Neural progenitor cell (in vitro differentiated cells): ENCODE data around the gene SPATC1L. TPM values are rescaled to one million over a fixed set of nuclear protein-coding genes. Genes with fewer than 3 reads are reported as not detected.
"Not testable (repeated sequence)": the region's sequence is repeated elsewhere in the genome, so short reads cannot be mapped to it uniquely, and the experiment has no call there.

Source experiments
- DNase-seq: peaks from one replicate; pipeline ENCODE4 v3.0.0-alpha.2; 2016; ENCODE audit warnings: low spot score
- H2AFZ ChIP-seq: fragments of 200-600 bp; sonication (generic); replicated peaks from 2 replicates; pipeline ENCODE4 v1.6.1; 2016; ENCODE audit warnings: antibody characterized with exemption
- H3F3A ChIP-seq: fragments of 200-600 bp; sonication (generic); 2 replicates; pipeline ENCODE4 v1.6.1; 2016; ENCODE audit warnings: antibody characterized with exemption, low read depth
- H3K27ac ChIP-seq: fragments of 200-600 bp; sonication (generic); 2 replicates; pipeline ENCODE4 v1.5.1; 2016; ENCODE audit warnings: mild to moderate bottlenecking
- H3K27me3 ChIP-seq: fragments of 200-600 bp; sonication (generic); 2 replicates; pipeline ENCODE4 v1.6.1; 2016; ENCODE audit warnings: mild to moderate bottlenecking, moderate library complexity
- H3K36me3 ChIP-seq: fragments of 200-600 bp; sonication (generic); 2 replicates; pipeline ENCODE4 v1.5.1; 2016
- H3K4me1 ChIP-seq: fragments of 200-600 bp; sonication (generic); 2 replicates; pipeline ENCODE4 v1.6.1; 2016; ENCODE audit warnings: mixed run types
- H3K4me2 ChIP-seq: fragments of 200-600 bp; sonication (generic); 2 replicates; pipeline ENCODE4 v1.6.1; 2016
- H3K4me3 ChIP-seq: fragments of 200-600 bp; sonication (generic); 2 replicates; pipeline ENCODE4 v1.5.1; 2016
- H3K79me2 ChIP-seq: fragments of 200-600 bp; sonication (generic); 2 replicates; pipeline ENCODE4 v1.6.1; 2016; ENCODE audit warnings: low read depth
- H3K9ac ChIP-seq: fragments of 200-600 bp; sonication (generic); 2 replicates; pipeline ENCODE4 v1.6.1; 2016
- H3K9me3 ChIP-seq: fragments of 200-600 bp; sonication (generic); 2 replicates; pipeline ENCODE4 v1.5.1; 2016; ENCODE audit warnings: low read depth
- H4K20me1 ChIP-seq: fragments of 200-600 bp; sonication (generic); 2 replicates; pipeline ENCODE4 v1.6.1; 2016; ENCODE audit warnings: low read depth
- H3K27ac Mint-ChIP-seq: 3 replicates; pipeline ENCODE4 v1.8.0; 2021; ENCODE audit warnings: mixed read lengths
- H3K27me3 Mint-ChIP-seq: 2 replicates; pipeline ENCODE4 v1.8.0; 2022; ENCODE audit warnings: low read depth, mild to moderate bottlenecking, inconsistent platforms, moderate library complexity, mixed read lengths; ENCODE audit not compliant: insufficient read depth
- H3K36me3 Mint-ChIP-seq: 3 replicates; pipeline ENCODE4 v1.8.0; 2021; ENCODE audit warnings: mixed read lengths
- H3K4me1 Mint-ChIP-seq: 3 replicates; pipeline ENCODE4 v1.8.0; 2021; ENCODE audit warnings: mixed read lengths
- H3K4me3 Mint-ChIP-seq: 3 replicates; pipeline ENCODE4 v1.8.0; 2021; ENCODE audit warnings: mild to moderate bottlenecking, moderate library complexity, mixed read lengths
- H3K9me3 Mint-ChIP-seq: 3 replicates; pipeline ENCODE4 v1.8.0; 2020; ENCODE audit warnings: mixed read lengths
- EZH2 ChIP-seq: fragments of 200-600 bp; sonication (generic); IDR thresholded peaks from 2 replicates; pipeline ENCODE4 v1.6.1; 2017; ENCODE audit warnings: antibody characterized with exemption, mild to moderate bottlenecking, moderate library complexity
- EZH2phosphoT487 ChIP-seq: fragments of 200-600 bp; sonication (generic); IDR thresholded peaks from 2 replicates; pipeline ENCODE4 v1.6.1; 2017; ENCODE audit warnings: antibody characterized with exemption
- total RNA-seq: library from RNA; depleted of rRNA; stranded (reverse); fragments of >200 nt; gene quantifications from 2 replicates; pipeline ENCODE4 v1.2.3, GENCODE V29; 2015; ENCODE audit warnings: low replicate concordance
- TF ChIP-seq, protein P1 (sequence below): fragments of 200-600 bp; sonication (generic); IDR thresholded peaks from 2 replicates; pipeline ENCODE4 v1.5.1; 2017; ENCODE audit warnings: antibody characterized with exemption, mild to moderate bottlenecking

The SPATC1L gene
- total RNA-seq, 1 donor from 2014 or later = 5.1 TPM

DNA sequence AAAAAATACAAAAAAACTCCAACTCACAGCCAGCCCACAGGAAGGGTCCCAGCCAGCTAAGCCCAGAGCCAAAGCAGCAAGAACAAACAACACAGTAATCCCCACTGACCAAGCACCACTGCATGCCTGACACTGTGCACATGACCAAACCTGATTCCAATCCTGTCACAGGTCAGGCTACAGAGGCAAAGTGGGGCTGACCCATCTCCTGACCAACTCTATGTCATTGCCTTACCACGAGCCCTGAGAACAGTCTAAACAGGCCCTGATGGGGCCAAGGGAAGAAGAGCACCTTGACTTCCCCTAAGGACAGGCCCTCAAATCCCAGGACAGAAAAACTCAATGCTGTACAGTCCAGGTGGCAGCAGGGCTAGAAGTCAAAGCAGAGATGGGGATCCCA lies 41.9 kb upstream of the SPATC1L start:
- Histone ChIP-seq H3K9ac (no peak overlapping the region), H3K4me2 (no peak overlapping the region), H3K36me3 (peaks cover 2% of the 10 kb centered on the region), H3K4me1 (peaks cover 15% of the 10 kb centered on the region), H4K20me1 (peaks cover 5% of the 10 kb centered on the region), H3K27ac (no peak overlapping the region), H3K27me3 (no peaks in the 10 kb centered on the region), H2AFZ (no peak overlapping the region), H3F3A (peaks cover 23% of the 10 kb centered on the region), H3K9me3 (peaks cover 3% of the 10 kb centered on the region), H3K4me3 (no peak overlapping the region), H3K79me2 (peaks cover 64% of the 10 kb centered on the region)
- H3K9me3 Mint-ChIP-seq = peaks cover 22% of the 10 kb centered on the region
- peaks cover 12% of the 10 kb centered on the region for H3K27me3 Mint-ChIP-seq
- peaks cover 39% of the 10 kb centered on the region for H3K4me1 Mint-ChIP-seq
- H3K4me3 Mint-ChIP-seq = no peak overlapping the region
- DNase-seq = no peak
- H3K36me3 Mint-ChIP-seq = peaks cover 42% of the 10 kb centered on the region
- TF ChIP-seq EZH2 (no peak), EZH2phosphoT487 (no peak)
- TF ChIP-seq, protein P1, sequence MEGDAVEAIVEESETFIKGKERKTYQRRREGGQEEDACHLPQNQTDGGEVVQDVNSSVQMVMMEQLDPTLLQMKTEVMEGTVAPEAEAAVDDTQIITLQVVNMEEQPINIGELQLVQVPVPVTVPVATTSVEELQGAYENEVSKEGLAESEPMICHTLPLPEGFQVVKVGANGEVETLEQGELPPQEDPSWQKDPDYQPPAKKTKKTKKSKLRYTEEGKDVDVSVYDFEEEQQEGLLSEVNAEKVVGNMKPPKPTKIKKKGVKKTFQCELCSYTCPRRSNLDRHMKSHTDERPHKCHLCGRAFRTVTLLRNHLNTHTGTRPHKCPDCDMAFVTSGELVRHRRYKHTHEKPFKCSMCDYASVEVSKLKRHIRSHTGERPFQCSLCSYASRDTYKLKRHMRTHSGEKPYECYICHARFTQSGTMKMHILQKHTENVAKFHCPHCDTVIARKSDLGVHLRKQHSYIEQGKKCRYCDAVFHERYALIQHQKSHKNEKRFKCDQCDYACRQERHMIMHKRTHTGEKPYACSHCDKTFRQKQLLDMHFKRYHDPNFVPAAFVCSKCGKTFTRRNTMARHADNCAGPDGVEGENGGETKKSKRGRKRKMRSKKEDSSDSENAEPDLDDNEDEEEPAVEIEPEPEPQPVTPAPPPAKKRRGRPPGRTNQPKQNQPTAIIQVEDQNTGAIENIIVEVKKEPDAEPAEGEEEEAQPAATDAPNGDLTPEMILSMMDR = no peak
- no peak overlapping the region for H3K27ac Mint-ChIP-seq

GRCh38 chr21:46223661-46224060 lies 39.4 kb upstream of the SPATC1L start:
- Histone ChIP-seq H3F3A (peaks cover 12% of the 10 kb centered on the region), H3K79me2 (peaks cover 65% of the 10 kb centered on the region)
- not testable (repeated sequence) for H3K9ac ChIP-seq, H2AFZ ChIP-seq, H3K4me3 Mint-ChIP-seq, DNase-seq, H3K27ac ChIP-seq, H3K27me3 ChIP-seq, H3K9me3 ChIP-seq, H3K27me3 Mint-ChIP-seq, H3K4me3 ChIP-seq, H3K36me3 ChIP-seq, H3K4me2 ChIP-seq, H3K4me1 ChIP-seq, H3K27ac Mint-ChIP-seq, H4K20me1 ChIP-seq
- Mint-ChIP-seq H3K4me1 (peaks cover 35% of the 10 kb centered on the region), H3K36me3 (peaks cover 33% of the 10 kb centered on the region), H3K9me3 (peaks cover 12% of the 10 kb centered on the region)

- H3K27me3 Mint-ChIP-seq = peaks cover 10% of the 10 kb centered on the region
- no peaks in the 10 kb centered on the region for H3K27me3 ChIP-seq
- H3F3A ChIP-seq = peaks cover 9% of the 10 kb centered on the region
- H3K27ac Mint-ChIP-seq = no peak overlapping the region
- no peak overlapping the region for H2AFZ ChIP-seq
- H3K36me3 Mint-ChIP-seq = peaks cover 33% of the 10 kb centered on the region
- peaks cover 65% of the 10 kb centered on the region for H3K79me2 ChIP-seq
- peaks cover 3% of the 10 kb centered on the region for H3K9me3 ChIP-seq
- H3K4me2 ChIP-seq = no peak overlapping the region
- no peak overlapping the region for H3K27ac ChIP-seq
- no peak overlapping the region for H3K9ac ChIP-seq
- TF ChIP-seq, protein P1 = no peak
- no peak for TF ChIP-seq EZH2
- TF ChIP-seq EZH2phosphoT487 = no peak
- H3K4me3 ChIP-seq = no peak overlapping the region
- H3K4me3 Mint-ChIP-seq = no peak overlapping the region
- H3K4me1 Mint-ChIP-seq = peaks cover 35% of the 10 kb centered on the region
- no peak for DNase-seq
- peaks cover 10% of the 10 kb centered on the region for H3K4me1 ChIP-seq
- H3K9me3 Mint-ChIP-seq = peaks cover 12% of the 10 kb centered on the region
- peaks cover 5% of the 10 kb centered on the region for H4K20me1 ChIP-seq
- H3K36me3 ChIP-seq = no peaks in the 10 kb centered on the region
These were observed 39.0 kb upstream of the SPATC1L start for GRCh38 chr21:46223217-46223616.

DNA sequence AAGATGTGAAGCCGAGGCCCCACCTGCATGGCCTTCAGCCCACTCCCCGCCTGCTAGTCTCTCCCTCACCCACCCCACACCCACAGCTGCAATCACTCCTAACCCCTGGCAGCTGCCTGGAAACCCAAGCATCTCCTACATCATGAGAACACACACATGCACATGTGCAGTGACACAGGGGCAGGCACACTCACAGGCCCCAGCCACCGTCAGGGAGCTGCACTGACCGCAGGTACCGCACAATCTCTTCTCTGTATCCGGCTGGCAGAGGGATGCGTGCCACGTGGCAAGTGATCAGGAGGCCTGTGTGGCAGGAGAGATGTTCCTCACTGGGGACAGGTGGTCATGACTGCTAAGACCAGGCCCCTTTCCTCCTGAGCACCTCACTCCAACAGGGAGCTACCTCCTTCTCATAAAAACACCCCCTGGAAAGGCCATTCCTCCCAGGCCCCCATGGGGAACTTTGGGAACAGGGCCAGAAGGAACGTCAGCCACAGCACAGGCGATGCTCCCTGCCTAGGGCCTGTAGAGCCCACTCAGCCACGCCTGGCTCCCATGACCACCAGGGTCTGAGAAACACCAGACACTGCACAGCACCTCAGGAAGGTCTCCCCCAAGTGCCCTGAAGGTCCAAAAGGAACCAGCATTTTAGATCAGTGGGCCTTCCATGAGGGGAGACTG lies 38.3 kb upstream of the SPATC1L start:
- Mint-ChIP-seq H3K4me1 (peaks cover 31% of the 10 kb centered on the region), H3K9me3 (peaks cover 12% of the 10 kb centered on the region), H3K27me3 (peaks cover 14% of the 10 kb centered on the region), H3K4me3 (no peak overlapping the region), H3K36me3 (peaks cover 33% of the 10 kb centered on the region), H3K27ac (no peak overlapping the region)
- no peaks in the 10 kb centered on the region for H3K36me3 ChIP-seq
- TF ChIP-seq, protein P1 = no peak
- TF ChIP-seq EZH2phosphoT487 = no peak
- no peak for TF ChIP-seq EZH2
- H3K9me3 ChIP-seq = peaks cover 3% of the 10 kb centered on the region
- no peak overlapping the region for H3K4me3 ChIP-seq
- no peak overlapping the region for H3K27ac ChIP-seq
- H3K4me2 ChIP-seq = no peak overlapping the region
- H3K79me2 ChIP-seq = peaks cover 59% of the 10 kb centered on the region
- H3K27me3 ChIP-seq = no peaks in the 10 kb centered on the region
- H3K9ac ChIP-seq = no peak overlapping the region
- H3K4me1 ChIP-seq = peaks cover 8% of the 10 kb centered on the region
- peaks cover 2% of the 10 kb centered on the region for H3F3A ChIP-seq
- no peak overlapping the region for H2AFZ ChIP-seq
- peaks cover 5% of the 10 kb centered on the region for H4K20me1 ChIP-seq
- no peak for DNase-seq
